Measurements from ENCODE around the gene BAHD1. TPM values are rescaled to one million over a fixed set of nuclear protein-coding genes. Genes with fewer than 3 reads are reported as not detected.
A peak's percentile ranks its signal among the peaks of the same experiment; 100 is the strongest.

Gene BAHD1
- total RNA-seq, 1 donor from 2014 or later: 17.1 TPM

DNA sequence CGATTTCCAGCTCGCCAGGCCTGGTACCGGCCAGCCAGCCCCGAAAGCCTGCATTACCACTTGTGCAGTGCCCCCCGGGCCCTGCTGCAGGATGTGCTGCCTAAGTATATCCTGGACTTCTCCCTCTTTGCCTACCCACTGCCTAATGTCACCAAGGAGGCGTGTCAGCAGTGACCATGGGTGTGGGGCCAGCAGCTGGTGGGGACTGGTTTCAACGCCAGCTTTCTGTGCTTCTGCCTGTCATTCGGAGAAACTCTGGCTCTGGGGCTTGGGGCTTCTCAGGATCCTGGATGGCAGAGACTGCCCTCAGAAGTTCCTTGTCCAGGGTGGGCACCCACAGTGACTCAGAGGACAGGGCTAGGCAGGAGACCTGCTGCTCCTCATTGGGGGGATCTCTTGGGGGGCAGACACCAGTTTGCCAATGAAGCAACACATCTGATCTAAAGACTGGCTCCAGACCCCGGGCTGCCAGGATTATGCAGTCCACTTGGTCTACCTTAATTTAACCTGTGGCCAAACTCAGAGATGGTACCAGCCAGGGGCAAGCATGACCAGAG, 31.5 kb downstream of the BAHD1 start:
- TF ChIP-seq, protein P1, sequence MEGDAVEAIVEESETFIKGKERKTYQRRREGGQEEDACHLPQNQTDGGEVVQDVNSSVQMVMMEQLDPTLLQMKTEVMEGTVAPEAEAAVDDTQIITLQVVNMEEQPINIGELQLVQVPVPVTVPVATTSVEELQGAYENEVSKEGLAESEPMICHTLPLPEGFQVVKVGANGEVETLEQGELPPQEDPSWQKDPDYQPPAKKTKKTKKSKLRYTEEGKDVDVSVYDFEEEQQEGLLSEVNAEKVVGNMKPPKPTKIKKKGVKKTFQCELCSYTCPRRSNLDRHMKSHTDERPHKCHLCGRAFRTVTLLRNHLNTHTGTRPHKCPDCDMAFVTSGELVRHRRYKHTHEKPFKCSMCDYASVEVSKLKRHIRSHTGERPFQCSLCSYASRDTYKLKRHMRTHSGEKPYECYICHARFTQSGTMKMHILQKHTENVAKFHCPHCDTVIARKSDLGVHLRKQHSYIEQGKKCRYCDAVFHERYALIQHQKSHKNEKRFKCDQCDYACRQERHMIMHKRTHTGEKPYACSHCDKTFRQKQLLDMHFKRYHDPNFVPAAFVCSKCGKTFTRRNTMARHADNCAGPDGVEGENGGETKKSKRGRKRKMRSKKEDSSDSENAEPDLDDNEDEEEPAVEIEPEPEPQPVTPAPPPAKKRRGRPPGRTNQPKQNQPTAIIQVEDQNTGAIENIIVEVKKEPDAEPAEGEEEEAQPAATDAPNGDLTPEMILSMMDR (IDR thresholded peaks at IDR 0.05; ENCODE audit: borderline replicate concordance): no peak

DNA sequence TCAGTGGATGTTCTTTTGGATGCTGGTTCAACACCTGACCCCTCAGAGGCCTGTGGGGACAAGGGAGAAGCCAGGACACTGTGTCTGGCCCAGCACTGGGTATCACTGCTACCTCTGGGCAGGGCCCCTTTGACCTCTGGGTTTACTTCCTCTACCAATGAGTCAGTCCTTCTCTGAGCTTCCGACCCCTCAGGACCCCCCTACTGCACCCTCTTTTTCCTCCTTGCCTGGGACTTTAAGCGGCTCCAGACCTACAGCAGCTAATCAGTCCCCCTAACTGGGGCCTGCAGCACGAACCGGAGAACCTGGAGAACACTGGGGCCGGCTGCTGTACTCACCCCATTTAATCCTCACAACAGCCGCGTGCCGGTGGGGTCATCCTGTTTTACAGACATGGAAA, 33.8 kb downstream of the BAHD1 start:
- Histone ChIP-seq H3K9me3 (replicated peaks) (no peaks in the 10 kb centered on the region), H3K27ac (replicated peaks) (no peak overlapping the region), H3K27me3 (ENCODE audit: low read depth) (no peaks in the 10 kb centered on the region), H3K36me3 (no peaks in the 10 kb centered on the region), H3K4me1 (peaks cover 28% of the 10 kb centered on the region), H3K4me3 (no peak overlapping the region)
- intact Hi-C loops (cut with micrococcal nuclease): no loop called here
- DNase-seq: no peak
- TF ChIP-seq, protein P1 (IDR thresholded peaks at IDR 0.05; ENCODE audit: borderline replicate concordance): no peak

More for the DNA sequence above, 31.5 kb downstream of the BAHD1 start:
- Histone ChIP-seq H3K27me3 (ENCODE audit: low read depth) (no peaks in the 10 kb centered on the region), H3K27ac (replicated peaks) (no peak overlapping the region), H3K36me3 (peaks cover 4% of the 10 kb centered on the region), H3K4me1 (peaks cover 28% of the 10 kb centered on the region), H3K4me3 (peak overlapping the region; percentile 85), H3K9me3 (replicated peaks) (no peaks in the 10 kb centered on the region)
- intact Hi-C loops (cut with micrococcal nuclease): no loop called here
- DNase-seq: no peak

DNA sequence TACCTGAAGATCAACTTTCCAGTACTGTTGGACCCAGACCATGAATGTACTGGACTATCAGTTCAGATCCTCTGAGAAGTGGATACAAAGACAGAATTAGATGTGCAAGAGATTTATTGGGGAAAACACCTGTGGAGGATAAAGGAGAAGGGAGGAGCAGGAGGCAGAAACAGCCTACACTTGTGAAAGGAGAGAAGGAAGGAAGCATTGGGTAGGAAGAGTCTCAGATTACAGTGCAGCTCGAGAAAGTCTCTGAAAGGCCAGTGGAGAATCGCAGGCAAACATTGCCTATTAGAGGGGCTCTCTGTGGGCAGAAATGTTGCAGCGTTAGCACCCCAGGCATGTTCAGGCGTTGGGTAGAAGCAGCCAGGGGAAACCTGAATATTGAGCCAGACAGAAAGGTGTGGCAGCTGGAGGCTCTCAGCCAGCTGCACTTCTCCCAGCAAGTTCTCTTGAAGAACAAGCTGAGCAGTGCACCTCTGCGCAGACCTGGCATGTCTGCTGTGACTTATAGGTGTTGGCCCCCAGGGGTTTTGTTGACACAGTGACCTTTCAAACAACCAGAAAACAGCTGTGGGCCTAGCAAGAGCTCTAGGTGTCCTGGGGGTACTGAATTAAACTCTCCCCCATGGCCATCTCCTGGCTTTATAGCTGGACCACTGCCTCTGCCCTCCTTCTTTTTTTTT, 37.0 kb downstream of the BAHD1 start:
- Histone ChIP-seq H3K9me3 (replicated peaks) (no peaks in the 10 kb centered on the region), H3K27me3 (ENCODE audit: low read depth) (no peaks in the 10 kb centered on the region), H3K36me3 (no peaks in the 10 kb centered on the region), H3K4me3 (no peak overlapping the region), H3K27ac (replicated peaks) (no peak overlapping the region), H3K4me1 (no peaks in the 10 kb centered on the region)
- no peak for DNase-seq
- TF ChIP-seq, protein P1 (IDR thresholded peaks at IDR 0.05; ENCODE audit: borderline replicate concordance): no peak
- intact Hi-C loops (cut with micrococcal nuclease): no loop called here

DNA sequence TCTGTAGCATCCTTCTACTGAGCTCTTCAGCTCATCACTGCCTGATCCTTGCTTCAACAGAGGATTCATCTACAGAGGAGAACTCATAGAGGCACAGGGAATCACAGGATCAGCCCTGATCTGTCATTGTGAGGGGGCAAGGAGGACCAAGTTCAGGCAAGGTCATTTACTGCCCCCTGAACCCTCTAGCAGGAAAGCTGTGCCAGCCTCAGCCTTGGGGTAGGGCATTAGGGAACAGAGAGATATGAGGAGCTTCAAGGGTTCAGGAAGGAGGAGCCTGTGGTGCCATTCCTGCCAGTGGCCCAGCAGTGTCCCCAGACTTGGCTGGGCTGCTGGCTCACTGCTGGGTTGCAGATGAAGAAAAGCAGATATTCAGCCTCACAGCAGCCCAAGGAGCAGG, 38.3 kb downstream of the BAHD1 start:
- no peak for DNase-seq
- Histone ChIP-seq H3K4me3 (no peak overlapping the region), H3K27me3 (ENCODE audit: low read depth) (no peaks in the 10 kb centered on the region), H3K9me3 (replicated peaks) (no peaks in the 10 kb centered on the region), H3K36me3 (no peaks in the 10 kb centered on the region), H3K4me1 (no peaks in the 10 kb centered on the region), H3K27ac (replicated peaks) (no peak overlapping the region)
- intact Hi-C loops (cut with micrococcal nuclease): no loop called here
- TF ChIP-seq, protein P1 (IDR thresholded peaks at IDR 0.05; ENCODE audit: borderline replicate concordance): no peak

DNA sequence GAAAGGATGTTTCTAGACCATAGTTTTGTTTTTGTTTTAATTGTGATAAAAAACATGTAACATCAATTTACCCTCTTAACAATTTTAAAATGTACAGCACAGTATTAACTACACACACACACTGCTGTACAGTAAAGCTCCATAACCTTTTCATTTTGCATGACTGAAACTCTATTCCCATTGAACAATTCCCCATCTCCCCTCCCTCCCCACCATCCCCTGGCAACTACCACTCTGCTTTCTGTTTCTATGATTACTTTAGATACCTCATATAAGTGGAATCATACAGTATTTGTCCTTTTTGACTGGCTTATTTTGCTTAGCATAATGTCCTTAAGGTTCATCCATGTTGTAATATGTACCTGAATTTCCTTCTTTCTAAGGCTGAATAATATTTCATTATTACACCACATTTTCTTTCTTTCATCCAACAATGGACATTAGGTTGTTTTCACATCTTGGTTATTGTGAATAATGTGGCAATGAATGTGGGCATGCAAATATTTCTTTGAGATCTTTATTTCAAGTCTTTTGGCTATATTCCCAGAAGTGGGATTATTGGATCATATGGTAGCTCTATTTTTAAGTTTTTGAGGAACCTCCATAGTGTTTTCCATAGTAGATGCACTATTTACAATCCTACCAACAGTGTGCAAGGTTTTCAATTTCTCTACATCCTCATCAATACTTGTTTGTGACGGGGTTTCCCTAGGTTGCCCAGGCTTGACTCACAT, 40.8 kb downstream of the BAHD1 start:
- intact Hi-C loops (cut with micrococcal nuclease): no loop called here
- Histone ChIP-seq H3K27me3 (ENCODE audit: low read depth) (peaks cover 2% of the 10 kb centered on the region), H3K36me3 (no peaks in the 10 kb centered on the region), H3K9me3 (replicated peaks) (no peaks in the 10 kb centered on the region), H3K27ac (replicated peaks) (no peak overlapping the region), H3K4me3 (no peak overlapping the region), H3K4me1 (no peaks in the 10 kb centered on the region)
- no peak for DNase-seq
- TF ChIP-seq, protein P1 (IDR thresholded peaks at IDR 0.05; ENCODE audit: borderline replicate concordance): no peak
